HUDEP-2 (cell line): ENCODE measurements around the gene IL13RA1.
A peak's percentile ranks its signal among the peaks of the same experiment; 100 is the strongest.
"Not testable (repeated sequence)": the region's sequence is repeated elsewhere in the genome, so short reads cannot be mapped to it uniquely, and the experiment has no call there.

Source experiments
- DNase-seq, 76 experiments: peaks; one replicate each; lab custom pipeline; 2025; ENCODE audit not compliant: unreplicated experiment in 76 of 76; lab: John Stamatoyannopoulos, UW

Gene IL13RA1

DNA sequence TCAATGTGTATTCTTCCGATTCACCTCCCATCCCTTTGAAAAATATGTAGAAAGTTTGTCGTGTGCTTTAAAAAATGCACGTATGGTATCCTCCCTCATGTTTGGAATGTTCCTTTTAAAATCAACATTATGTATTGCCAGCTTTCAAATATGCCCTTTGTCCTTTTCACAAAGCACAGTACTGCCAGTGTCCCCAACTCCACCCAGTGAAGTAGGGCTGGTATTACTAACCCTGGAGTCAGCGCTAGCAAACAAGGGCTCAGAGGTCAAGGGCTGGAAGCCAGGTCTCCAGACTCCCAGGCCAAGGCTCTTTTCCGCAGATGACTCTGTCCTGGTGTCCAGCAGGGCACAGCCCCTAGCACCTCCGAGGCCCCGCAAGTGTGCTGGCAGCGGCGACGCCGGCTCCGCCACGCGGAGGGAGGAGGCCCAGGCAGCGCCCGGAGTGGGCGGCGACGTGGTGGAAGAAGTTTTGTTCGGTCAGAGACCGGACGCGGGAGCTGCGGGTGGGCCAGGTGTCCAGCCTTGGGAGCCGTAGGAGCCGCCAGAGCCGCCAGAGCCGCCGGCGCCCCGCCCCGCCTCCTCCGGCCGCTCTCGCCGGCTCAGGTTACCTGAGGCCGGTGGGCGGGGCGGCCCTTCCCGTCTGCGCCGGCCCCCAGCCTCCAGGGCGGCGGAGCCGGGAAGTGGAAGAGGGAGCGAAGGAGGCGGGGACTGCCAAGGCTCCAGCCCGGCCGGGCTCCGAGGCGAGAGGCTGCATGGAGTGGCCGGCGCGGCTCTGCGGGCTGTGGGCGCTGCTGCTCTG lies at the start of gene IL13RA1:
TSS of gene IL13RA1 (plus strand) at position 720 of the 799 bp plus-strand sequence. CDS start at position 753, 33 bp downstream.
- DNase-seq, result peak in 7 of 76 experiments; percentile 0 to 2 (median 0)

DNA sequence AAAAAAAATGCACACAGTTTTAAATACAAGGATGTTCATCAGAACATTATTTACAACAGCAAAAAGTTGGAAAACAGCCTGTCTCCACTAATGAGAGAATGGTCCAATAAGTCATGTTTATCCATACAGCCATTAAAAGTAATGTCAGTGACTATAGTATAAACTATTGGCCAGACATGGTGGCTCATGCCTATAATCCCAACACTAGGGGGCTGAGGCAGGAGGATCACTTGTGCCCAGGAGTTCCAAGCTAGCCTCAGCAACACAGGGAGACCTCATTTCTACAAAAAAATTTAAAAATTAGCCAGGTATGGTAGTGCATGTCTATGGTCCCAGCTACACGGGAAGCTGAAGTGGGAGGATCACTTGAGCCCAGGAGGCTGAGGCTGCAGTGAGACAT lies 48.1 kb upstream of the IL13RA1 start:
- no peak for DNase-seq

DNA sequence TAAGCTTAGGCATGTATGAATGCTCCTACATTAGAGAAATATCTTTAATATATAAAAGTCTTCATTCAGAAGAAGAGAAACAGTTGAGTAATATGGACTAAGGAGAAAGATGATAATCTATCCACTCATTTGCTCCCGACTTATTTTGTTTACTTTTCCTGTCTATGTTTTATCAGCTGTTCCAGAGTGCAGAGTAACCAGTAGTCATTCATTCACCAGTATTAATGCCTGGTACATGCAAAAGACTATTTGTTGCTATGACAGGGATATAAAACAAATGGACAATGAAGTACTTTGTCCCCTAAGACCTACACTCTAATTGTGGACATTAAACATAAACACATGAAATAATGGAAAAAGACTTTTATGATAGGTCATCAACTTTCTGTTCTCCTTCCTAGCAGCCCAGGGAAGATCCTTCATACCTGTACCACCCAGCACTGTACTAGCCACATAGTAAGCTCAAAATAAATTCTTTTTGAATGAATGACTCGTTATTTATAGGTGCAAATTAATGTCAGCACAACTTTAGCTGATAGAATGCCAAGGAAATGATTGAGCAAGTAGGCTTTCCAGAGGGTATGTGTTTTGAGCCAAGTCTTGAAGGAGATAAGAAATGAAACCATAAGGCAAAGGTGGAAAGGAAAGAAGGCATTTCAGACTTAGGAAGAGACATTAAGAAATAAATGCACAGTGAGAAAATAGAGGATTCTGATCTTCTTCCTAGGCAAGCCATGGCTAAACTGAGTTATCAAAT lies 45.0 kb upstream of the IL13RA1 start:
- no peak for DNase-seq

DNA sequence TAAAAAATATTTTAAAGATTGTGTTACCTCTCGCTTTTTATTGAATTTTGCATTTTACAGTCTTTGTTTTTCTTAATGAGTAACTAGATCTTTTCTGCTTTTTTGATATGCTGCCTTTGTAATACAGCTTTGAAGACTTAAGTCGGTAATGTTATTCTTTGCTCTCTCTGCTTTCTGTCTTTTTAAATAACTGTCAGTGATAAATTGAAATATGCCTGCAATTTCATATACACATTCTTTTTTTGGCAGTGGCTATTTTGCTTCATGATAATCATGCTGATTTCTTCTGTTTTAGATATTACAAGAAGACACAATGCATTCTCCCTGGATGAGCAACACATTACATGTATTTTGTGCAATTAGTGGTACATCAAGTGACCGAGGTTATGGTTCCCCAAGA lies 42.0 kb upstream of the IL13RA1 start:
- DNase-seq, result no peak

DNA sequence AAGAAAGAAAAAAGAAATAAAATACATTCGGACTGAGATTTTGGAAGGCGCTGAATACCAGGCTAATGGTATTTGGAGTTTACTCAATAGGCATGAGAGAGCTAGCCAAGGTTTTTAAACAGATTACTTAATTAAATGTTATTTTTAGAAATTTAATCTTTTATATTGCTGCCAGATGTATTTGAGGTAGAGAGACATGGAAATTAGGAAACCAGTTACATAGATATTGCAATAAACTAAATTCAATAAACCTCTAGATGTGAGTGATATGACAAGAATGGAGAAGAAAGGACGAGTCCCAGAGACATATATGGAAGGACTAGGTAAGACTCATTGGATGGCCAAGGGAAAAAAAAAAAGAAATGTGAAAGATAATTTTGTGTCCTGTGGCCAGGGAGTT lies 38.5 kb upstream of the IL13RA1 start:
- no peak for DNase-seq

DNA sequence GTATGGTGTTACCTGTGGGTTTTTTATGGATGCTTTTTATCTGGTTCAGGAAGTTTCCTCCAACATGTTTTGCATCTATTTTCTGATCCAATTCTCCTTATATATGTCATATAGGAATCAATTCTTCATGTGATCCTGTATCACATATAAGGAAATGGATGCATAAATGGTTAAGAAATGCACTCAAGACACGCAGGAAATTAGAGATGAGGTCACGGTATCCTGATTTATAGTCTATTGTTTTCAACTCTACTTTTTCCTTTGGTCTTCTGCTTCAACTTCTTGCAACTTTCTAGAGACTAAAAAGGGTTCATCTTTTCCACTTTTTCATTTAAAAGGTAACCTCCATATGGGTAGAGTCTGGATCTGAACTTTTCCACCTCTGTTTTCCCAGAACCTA lies 33.6 kb upstream of the IL13RA1 start:
- no peak for DNase-seq

DNA sequence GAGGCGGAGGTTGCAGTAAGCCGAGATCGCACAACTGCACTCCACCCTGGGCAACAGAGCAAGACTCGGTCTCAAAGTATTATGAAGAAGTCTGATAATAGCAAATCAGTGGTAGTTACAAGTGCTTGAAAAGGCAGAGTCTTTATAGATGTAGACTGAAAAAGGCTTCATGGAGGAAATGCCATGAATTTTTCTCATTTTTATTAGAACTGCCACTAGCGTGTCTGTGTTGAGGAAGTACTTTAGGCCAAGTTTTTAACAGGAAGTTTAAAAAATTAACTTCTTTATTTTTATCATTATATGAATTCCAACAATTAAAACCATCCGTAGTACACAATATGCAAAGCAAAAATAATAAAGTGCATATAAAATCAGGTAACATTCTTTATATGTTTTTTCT lies 32.8 kb upstream of the IL13RA1 start:
- no peak for DNase-seq

DNA sequence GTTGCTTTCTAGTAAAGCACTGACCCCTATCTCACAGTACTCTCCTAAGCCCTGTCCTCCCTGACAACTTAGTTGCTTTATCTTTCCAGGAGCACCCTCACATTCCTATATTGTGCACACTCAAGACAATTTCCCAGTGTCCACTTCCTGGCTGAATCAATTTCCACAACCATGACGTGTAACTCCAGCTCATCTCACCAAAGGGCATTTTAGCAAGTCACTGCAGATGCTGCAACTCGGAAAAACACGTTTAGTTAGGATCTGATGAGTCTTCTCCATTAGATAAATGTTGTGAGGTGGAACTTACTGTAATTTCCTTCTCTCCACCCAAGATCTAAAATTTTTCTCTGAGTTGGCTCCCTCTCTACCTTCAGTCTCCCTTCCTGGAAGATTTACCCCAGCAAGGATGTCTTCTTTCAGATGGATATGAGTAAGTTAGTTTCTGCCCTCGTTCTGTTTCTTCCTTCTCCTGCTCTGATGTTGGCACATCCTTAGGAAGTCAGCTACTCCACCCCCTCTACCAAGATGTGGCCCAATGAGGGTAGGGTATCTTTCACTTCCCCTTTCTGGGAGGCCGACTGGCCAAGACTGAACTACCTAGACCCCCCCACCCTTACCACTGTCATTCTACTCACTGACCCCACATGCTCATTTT lies 28.8 kb upstream of the IL13RA1 start:
- no peak for DNase-seq

DNA sequence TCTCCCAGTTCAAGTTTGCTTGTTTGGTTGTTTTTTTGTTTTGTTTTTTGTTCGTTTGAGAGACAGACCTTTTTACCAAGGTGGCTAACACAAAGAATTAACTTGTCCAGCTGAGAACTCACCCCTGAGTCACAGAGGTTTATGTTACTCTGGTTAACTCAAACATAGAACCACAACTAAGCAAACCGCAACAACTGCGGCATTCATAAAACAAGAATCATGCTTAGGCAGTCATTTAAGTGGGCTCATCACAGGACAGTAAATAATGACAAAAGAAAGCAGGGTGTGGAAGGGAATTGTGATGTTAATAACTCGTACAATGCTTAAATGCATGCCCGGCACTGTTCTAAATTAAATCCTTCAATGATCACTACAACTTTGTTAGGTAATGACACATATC lies 24.7 kb upstream of the IL13RA1 start:
- no peak for DNase-seq

DNA sequence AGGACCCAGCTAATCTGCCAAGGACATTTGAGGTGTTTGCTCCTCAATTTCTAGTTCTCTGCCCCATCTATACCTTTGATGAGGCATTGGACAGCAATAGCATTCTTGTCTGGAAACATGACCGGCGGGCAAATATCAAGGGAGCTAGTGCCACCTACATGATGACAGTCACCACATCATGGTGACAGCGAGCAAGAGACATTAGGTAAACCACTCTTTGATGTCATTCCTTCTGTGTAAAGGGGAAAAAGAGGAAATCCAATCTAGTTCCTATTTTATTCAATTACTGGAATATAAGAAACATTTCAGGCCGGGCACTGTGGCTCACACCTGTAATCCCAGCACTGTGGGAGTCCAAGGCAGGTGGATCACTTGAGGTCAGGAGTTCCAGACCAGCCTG lies 20.7 kb upstream of the IL13RA1 start:
- DNase-seq, result no peak

DNA sequence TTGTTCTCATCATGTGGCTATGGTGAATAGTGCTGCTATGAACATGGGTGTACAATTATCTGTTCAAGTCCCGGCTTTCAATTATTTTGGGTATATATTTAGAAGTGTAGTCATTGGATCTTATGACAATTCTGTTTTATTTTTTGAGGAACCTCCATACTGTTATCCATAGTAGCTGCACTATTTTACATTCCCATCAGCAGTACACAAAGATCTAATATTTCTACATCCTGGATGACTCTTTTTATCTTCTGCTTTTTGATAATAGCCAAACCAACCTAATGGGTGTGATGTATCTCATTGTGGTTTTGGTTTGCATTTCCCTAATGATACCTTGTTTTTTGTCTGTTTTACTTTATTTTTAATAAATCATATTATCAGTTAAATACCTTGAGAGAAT lies 12.9 kb upstream of the IL13RA1 start:
- no peak for DNase-seq

DNA sequence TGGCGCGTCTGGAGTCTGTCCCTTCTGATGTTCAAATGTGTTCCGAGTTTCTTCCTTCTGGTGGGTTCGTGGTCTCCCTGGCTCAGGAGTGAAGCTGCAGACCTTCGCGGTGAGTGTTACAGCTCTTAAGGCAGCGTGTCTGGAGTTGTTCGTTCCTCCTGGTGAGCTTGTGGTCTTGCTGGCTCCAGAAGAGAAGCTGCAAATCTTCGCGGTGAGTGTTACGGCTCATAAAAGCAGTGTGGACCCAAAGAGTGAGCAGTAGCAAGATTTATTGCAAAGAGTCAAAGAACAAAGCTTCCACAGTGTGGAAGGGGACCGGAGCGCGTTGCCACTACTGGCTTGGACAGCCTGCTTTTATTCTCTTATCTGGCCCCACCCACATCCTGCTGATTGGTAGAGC lies 11.5 kb upstream of the IL13RA1 start:
- not testable (repeated sequence) for DNase-seq

DNA sequence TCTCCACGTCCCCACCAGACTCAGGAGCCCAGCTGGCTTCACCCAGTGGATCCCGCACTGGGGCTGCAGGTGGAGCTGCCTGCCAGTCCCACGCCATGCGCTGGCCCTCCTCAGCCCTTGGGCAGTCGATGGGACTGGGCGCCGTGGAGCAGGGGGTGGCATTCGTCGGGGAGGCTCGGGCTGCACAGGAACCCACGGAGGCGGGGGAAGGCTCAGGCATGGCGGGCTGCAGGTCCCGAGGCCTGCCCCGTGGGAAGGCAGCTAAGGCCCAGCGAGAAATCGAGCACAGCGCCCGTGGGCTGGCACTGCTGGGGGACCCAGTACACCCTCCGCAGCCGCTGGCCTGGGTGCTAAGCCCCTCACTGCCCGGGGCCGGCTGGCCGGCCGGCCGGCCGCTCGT lies 10.6 kb upstream of the IL13RA1 start:
- not testable (repeated sequence) for DNase-seq

DNA sequence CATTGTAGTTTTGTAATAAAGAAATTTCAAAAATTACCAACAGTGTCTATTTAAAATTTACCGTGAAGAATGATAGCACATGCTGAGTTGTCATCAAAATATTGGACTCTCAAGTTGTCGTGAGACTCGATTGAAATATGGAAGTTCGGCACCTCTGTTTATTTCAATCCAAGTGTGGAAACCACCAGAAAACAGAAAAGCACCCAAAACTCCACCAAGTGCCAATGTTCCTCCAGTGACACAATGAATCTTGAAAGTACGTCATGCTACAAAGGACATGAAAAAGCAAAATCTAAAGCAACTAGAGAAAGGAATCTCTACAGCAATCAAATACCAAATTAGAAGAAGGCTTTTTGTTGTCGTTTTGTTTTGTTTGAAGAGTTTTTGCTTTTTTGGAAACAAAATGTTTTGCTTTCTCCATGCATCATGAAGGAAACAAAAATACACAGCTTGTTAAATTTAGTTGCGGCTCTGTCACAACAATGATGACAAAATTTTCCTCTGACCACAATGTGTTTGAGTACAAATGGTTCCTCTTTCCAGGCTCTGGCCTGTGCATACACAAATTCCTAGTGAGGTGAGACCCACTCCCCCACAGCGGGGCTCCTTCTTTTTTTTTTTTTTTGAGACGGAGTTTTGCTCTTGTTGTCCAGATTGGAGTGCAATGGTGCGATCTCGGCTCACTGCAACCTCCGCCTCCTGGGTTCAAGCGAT lies 9.6 kb upstream of the IL13RA1 start:
- DNase-seq, result no peak

DNA sequence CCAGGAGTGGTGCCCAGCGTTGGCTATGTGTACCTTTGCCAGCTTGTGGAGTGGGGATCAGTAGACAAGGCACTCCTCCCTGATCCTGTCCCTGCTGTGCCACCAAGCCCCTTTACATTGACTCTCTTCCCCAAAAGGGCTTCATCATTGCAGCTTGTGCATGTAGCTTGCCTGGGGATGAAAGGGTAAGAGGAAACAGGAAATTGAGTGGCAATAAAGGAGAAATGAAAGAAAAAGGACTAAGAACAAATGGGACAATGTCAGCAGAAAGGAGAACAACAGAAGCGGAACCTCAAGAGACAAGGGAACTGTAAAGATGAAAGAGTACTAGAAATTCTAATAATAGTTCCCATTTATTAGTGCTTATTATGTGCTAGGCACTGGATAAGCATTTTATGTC lies 8.7 kb upstream of the IL13RA1 start:
- no peak for DNase-seq

DNA sequence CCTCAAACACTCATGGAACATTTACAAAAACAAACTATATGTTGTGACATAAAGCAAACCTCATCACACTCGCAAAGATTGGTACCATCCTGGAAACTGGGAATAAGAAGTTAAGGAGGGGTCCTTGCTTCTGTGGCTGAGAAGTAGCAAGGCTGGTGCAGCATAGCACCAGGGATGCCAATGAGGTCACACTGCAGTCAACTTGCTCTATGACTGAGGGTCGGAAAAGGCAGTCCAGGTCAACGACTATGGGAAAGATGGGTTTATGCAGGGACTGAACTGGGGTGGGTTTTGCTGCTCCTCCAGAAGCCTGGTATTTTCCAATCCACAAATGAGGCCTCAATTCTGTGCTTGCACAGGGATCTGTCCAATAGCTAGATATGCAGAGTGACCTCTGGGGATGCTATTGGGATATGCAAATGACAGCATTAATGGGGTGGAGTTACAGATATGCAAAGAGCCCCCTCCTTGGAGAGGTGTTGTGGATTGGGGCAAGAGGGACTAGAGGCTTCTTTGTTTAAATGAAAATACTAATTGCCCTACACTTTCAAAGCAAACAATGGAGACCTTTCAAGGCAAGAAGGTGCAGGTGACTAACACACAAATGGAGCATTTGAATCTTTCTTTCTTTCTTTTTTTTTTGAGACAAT lies 7.2 kb upstream of the IL13RA1 start:
- no peak for DNase-seq

DNA sequence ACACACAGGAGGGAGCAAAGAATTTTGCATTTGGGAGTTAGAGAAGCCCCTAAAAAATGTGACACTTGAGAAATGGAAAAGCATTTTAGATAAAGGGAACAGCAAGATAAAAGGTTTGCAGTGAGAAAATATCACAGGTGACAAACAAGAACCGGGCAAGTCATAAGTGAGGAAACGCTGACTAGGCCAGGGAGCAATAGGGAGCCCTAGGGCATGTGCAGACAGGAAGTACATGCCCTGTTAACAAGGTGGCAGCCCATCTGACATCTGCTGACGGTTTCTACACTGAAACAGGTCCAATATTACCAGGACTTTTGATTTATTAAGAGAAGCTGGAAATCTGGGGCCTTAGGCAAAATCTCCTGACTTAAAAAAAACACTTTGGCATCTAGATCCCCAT lies 4.0 kb upstream of the IL13RA1 start:
- no peak for DNase-seq

DNA sequence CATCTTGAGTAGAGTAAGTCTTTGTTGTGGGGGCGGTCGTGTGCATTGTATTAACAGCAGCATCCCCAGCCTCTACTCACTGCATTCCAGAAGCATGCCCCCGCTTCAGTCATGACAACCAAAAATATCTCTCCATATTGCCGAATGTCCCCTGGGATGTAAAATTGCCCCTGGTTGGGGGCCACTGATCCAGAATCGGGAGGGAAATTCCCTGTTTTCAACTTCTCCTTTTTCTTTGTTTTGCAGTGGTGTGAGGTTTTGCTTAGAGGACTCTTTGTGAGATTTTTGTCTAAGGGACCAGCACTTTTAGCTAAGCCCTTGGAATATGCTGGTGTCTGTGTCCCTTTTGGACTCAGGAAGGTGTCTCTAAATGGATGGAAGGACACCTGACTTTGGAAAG lies 3.0 kb upstream of the IL13RA1 start:
- DNase-seq, result no peak

DNA sequence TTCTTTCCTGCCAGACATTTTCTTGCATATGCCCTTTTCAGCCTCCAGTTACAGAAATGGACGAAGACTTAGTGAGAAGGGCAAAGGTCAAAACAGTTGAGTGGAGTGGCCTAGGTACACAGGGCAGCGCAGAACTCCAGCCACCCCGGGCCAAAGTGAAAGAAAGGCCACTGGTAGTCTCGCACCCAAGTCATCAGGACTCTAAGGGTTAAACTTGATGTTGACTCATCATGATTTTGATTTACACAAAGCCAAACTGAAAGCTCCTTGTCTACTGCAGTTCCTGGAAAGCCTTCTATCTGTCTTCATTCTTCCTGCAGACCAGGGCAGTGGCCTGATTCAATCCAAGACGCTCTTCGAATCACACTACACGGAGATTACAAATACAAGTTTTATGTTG lies 2.6 kb upstream of the IL13RA1 start:
- DNase-seq, result no peak

DNA sequence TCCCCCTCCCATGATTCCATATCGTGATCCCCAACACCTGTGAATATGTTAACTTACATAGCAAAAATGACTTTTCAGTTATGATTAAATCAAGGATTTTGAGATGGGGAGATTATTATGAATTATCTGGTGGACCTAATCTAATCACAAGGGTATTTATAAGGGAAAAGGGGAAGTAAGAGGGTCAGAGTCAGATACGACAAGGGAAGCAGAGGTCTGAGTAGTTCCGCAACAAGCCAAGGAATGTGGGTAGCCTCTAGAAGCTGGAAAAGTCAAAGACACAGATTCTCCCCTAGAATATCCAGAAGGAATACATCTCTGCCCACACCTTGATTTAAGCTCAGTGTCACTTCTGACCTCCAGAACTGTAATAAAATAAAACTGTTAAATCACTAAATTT lies 1.0 kb upstream of the IL13RA1 start:
- no peak for DNase-seq
